Muscle layer of duodenum (tissue), 2 donors: ENCODE data around the gene PTPN11.

Source experiments
- H3K27ac ChIP-seq: one replicate; pipeline ENCODE4 v1.7.0; 2013; ENCODE audit warnings: mild to moderate bottlenecking, low read length
- H3K27me3 ChIP-seq: one replicate; pipeline ENCODE4 v1.7.0; 2013; ENCODE audit warnings: low read depth, mild to moderate bottlenecking, control low read depth, low read length
- H3K36me3 ChIP-seq, 2 donors: one replicate each; pipeline ENCODE4 v1.7.0; 2013; ENCODE audit warnings: low read length in 2 of 2, control low read depth in 1 of 2, mild to moderate bottlenecking in 1 of 2; ENCODE audit not compliant: insufficient read depth in 2 of 2, control insufficient read depth in 1 of 2
- H3K4me1 ChIP-seq, 2 donors: one replicate each; pipeline ENCODE4 v1.7.0; 2013; ENCODE audit warnings: low read length in 2 of 2, mild to moderate bottlenecking in 2 of 2, control low read depth in 1 of 2, moderate library complexity in 1 of 2; ENCODE audit not compliant: insufficient read depth in 2 of 2, control insufficient read depth in 1 of 2
- H3K4me3 ChIP-seq, 2 donors: one replicate each; pipeline ENCODE4 v1.7.0; 2013; ENCODE audit warnings: low read length in 2 of 2, low read depth in 1 of 2, mild to moderate bottlenecking in 1 of 2
- H3K9me3 ChIP-seq, 2 donors: one replicate each; pipeline ENCODE4 v1.7.0; 2013; ENCODE audit warnings: low read length in 2 of 2, control low read depth in 1 of 2, mild to moderate bottlenecking in 1 of 2; ENCODE audit not compliant: control insufficient read depth in 1 of 2
- donor health status: healthy.

The PTPN11 gene

DNA sequence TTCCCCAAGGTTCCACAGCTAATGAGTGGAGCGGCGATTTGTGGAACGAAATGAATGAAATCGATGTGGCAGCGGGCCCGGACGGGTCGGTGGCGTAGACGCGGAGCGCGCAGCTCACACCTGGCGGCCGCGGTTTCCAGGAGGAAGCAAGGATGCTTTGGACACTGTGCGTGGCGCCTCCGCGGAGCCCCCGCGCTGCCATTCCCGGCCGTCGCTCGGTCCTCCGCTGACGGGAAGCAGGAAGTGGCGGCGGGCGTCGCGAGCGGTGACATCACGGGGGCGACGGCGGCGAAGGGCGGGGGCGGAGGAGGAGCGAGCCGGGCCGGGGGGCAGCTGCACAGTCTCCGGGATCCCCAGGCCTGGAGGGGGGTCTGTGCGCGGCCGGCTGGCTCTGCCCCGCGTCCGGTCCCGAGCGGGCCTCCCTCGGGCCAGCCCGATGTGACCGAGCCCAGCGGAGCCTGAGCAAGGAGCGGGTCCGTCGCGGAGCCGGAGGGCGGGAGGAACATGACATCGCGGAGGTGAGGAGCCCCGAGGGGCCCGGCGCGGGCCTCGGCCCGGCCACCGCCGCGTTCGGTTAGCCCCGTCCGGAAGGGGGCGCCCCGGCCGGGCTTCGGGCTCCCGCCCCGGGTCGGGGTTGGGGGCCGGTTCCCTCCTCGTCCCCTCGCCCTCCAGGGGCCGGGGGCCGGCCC is at the start of gene PTPN11:
Gene PTPN11, plus strand, starts transcription at position 340 of the 689 bp plus-strand sequence. Its CDS starts 165 bp downstream, at position 505.
- Histone ChIP-seq H3K27me3 (no peaks in the 10 kb centered on the region), H3K4me3 (peak within 1 kb of the TSS; percentile 85 to 87), H3K36me3 (peaks cover 0 to 16% of the 10 kb centered on the region in 2 donors), H3K4me1 (peaks cover 10 to 39% of the 10 kb centered on the region in 2 donors), H3K27ac (peak within 1 kb of the TSS; percentile 89), H3K9me3 (no peaks in the 10 kb centered on the region)

DNA sequence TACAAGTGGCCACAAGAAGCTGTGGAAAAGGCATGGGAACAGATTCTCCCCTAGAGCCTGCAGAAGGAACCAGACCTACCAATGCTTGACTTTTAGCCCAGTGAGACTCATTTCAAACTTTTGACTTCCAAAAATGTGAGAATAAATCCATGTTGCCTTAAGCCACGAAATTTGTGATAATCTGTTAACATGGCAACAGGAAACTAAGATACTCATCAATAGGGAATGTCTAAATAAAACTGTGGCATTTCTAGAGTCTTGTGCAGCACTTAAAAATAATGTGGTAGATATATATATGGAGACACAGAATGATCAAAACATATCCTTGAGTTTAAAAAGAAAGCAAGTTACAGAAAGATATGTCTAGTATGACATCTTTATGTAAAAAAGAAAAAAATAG is 48.5 kb upstream of the PTPN11 start:
- Histone ChIP-seq H3K27ac (no peak overlapping the region), H3K27me3 (no peaks in the 10 kb centered on the region), H3K4me1 (peaks cover 0 to 3% of the 10 kb centered on the region in 2 donors), H3K4me3 (no peak overlapping the region), H3K36me3 (no peaks in the 10 kb centered on the region), H3K9me3 (no peaks in the 10 kb centered on the region)

DNA sequence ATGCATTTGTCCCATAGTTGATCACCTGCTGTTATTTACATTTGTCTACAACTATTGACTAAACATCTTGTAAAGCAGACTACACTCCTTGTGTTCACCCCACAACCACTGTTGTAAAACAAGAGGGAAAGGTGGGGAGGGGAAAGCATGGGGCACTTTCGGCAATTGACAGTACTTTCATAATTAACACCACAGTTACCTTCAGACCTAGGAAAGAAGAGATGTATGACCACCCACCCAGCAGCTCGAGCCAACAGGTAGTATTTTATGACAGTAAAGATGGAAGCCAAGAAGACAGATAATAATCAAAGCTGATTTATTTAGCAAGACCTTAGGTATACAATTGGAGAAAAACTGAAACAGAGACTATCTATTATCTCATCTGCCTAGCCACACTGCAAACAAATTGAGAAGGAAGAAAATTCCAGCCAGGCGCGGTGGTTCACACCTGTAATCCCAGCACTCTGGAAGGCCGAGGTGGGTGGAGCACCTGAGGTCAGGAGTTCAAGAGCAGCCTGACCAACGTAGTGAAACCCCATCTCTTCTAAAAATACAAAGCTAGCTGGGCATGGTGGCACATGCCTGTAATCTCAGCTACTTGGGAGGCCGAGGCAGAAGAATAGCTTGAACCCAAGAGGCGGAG is 47.8 kb upstream of the PTPN11 start:
- H3K36me3 ChIP-seq = no peaks in the 10 kb centered on the region
- no peak overlapping the region for H3K27ac ChIP-seq
- H3K4me1 ChIP-seq = peaks cover 0 to 3% of the 10 kb centered on the region in 2 donors
- no peaks in the 10 kb centered on the region for H3K27me3 ChIP-seq
- no peaks in the 10 kb centered on the region for H3K9me3 ChIP-seq
- H3K4me3 ChIP-seq = no peak overlapping the region

DNA sequence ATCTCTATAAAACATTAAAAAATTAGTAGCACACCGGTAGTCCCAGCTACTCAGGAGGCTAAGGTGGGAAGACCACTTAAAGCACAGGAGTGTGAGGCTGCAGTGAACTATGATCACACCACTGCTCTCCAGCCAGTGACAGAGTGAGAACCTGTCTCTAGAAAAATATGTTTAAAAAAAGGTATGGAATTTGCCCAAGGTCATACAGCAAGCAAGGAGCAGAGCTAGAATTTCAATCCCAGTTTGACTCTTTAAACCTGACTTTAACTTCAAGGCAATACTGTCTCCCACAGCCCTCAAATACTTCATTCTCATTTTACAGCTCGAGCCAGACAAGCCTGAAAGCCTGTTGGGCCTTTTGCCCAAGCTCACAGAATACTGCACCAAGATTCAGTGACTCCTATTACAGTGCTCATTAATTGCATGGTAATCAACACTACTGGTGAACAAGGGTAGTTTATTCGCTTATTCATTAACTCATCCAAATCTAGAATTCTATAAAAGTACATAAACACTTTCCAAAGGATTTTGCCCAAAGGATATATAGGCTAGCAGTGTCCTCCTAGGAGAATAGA is 44.5 kb upstream of the PTPN11 start:
- H3K9me3 ChIP-seq = no peaks in the 10 kb centered on the region
- H3K27me3 ChIP-seq = no peaks in the 10 kb centered on the region
- H3K27ac ChIP-seq = no peak overlapping the region
- peaks cover 0 to 4% of the 10 kb centered on the region in 2 donors for H3K4me1 ChIP-seq
- H3K4me3 ChIP-seq = no peak overlapping the region
- H3K36me3 ChIP-seq = no peaks in the 10 kb centered on the region

- no peak overlapping the region for H3K27ac ChIP-seq
- no peaks in the 10 kb centered on the region for H3K9me3 ChIP-seq
- no peak overlapping the region for H3K4me3 ChIP-seq
- peaks cover 0 to 5% of the 10 kb centered on the region in 2 donors for H3K4me1 ChIP-seq
- no peaks in the 10 kb centered on the region for H3K27me3 ChIP-seq
- H3K36me3 ChIP-seq = no peaks in the 10 kb centered on the region
Observed at GRCh38 chr12:112375105-112375504, 43.6 kb upstream of the PTPN11 start.

- peak overlapping the region; percentile 56 for H3K27ac ChIP-seq
- no peaks in the 10 kb centered on the region for H3K36me3 ChIP-seq
- no peaks in the 10 kb centered on the region for H3K9me3 ChIP-seq
- H3K4me3 ChIP-seq = peak overlapping the region; percentile 74 to 87
- H3K27me3 ChIP-seq = no peaks in the 10 kb centered on the region
- peaks cover 5 to 17% of the 10 kb centered on the region in 2 donors for H3K4me1 ChIP-seq
Observed at GRCh38 chr12:112380663-112381405, 37.9 kb upstream of the PTPN11 start.

DNA sequence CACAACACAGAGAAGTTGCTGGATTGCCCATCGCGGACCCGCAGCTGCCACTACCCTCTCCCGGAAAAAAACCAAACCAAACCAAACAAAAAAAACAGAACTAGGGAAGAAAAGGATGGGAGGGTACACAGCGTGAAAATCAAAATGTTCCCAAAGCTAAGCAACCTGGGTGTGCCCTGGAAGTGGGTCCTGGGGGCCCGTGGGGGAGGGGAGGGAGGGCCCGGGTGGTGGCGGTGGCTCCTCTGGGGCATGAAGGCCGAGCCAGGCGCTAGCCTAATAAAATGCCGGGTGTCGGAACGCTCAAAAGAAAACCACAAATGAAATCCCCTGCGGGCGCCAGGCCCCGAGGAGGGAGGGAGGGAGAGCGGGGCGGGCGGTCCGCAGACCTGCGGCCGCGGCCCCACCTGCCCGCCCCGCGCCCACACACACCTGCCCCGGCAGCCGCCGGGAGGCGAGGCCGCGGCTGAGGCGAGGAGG is 37.3 kb upstream of the PTPN11 start:
- H3K27ac ChIP-seq = peak overlapping the region; percentile 56
- H3K9me3 ChIP-seq = no peaks in the 10 kb centered on the region
- H3K4me1 ChIP-seq = peaks cover 5 to 17% of the 10 kb centered on the region in 2 donors
- H3K36me3 ChIP-seq = no peaks in the 10 kb centered on the region
- H3K4me3 ChIP-seq = peak overlapping the region; percentile 74 to 87
- no peaks in the 10 kb centered on the region for H3K27me3 ChIP-seq

- H3K4me1 ChIP-seq = peaks cover 5 to 13% of the 10 kb centered on the region in 2 donors
- no peaks in the 10 kb centered on the region for H3K9me3 ChIP-seq
- peak within 1 kb of the TSS; percentile 56 for H3K27ac ChIP-seq
- peak within 1 kb of the TSS; percentile 74 to 87 for H3K4me3 ChIP-seq
- H3K36me3 ChIP-seq = no peaks in the 10 kb centered on the region
- no peaks in the 10 kb centered on the region for H3K27me3 ChIP-seq
Observed at GRCh38 chr12:112381883-112382796, 36.6 kb upstream of the PTPN11 start, which contains the start of gene HECTD4. Gene HECTD4, minus strand, starts transcription at chr12:112382431. Its CDS starts 303 bp downstream, at chr12:112382128.

DNA sequence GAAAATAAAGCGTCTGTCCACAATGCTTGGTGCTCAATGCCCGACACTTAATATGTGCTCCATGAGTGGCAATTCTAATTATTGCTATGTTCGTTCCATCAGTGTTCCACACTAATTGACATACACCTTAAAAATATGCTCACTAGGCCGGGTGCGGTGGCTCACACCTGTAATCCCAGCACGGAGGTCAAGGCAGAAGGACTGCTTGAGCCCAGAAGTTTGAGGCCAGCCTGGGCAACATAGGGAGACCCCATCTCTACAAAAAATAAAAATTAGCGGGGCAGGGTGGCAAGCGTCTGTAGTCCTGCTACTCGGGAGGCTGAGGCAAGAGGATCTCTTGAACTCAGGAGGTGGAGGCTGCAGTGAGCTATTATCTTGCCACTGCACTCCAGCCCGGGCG is 35.9 kb upstream of the PTPN11 start:
- H3K36me3 ChIP-seq = no peaks in the 10 kb centered on the region
- H3K27ac ChIP-seq = no peak overlapping the region
- H3K9me3 ChIP-seq = no peaks in the 10 kb centered on the region
- H3K27me3 ChIP-seq = no peaks in the 10 kb centered on the region
- H3K4me1 ChIP-seq = peaks cover 5 to 13% of the 10 kb centered on the region in 2 donors
- peak overlapping the region; percentile 59 to 87 for H3K4me3 ChIP-seq

- H3K27me3 ChIP-seq = no peaks in the 10 kb centered on the region
- no peaks in the 10 kb centered on the region for H3K4me1 ChIP-seq
- H3K9me3 ChIP-seq = no peaks in the 10 kb centered on the region
- peak overlapping the region; percentile 0 for H3K27ac ChIP-seq
- no peaks in the 10 kb centered on the region for H3K36me3 ChIP-seq
- H3K4me3 ChIP-seq = no peak overlapping the region
Observed at GRCh38 chr12:112386726-112387125, 32.0 kb upstream of the PTPN11 start.
